G401.6 (cell line): Measurements from ENCODE around the gene CCNYL1.
"Not testable (repeated sequence)": the region's sequence is repeated elsewhere in the genome, so short reads cannot be mapped to it uniquely, and the experiment has no call there.

Experiments used
- FAIRE-seq: peaks from 2 replicates; lab custom pipeline; 2012; peaks lifted over from hg19 to GRCh38; lab: Jason Lieb, UNC

CCNYL1 gene

GRCh38 chr2:207710814-207711740, at the start of gene CCNYL1:
Gene CCNYL1 (plus strand): TSS chr2:207711640. CDS start chr2:207711897, 257 bp downstream.
- FAIRE-seq = peak; percentile 98

GRCh38 chr2:207662203-207662602, 49.2 kb upstream of the CCNYL1 start:
- no peak for FAIRE-seq

GRCh38 chr2:207663870-207664545, 47.4 kb upstream of the CCNYL1 start:
- FAIRE-seq = no peak

GRCh38 chr2:207670887-207671286, 40.6 kb upstream of the CCNYL1 start:
- FAIRE-seq = no peak

GRCh38 chr2:207673431-207673830, 38.0 kb upstream of the CCNYL1 start:
- no peak for FAIRE-seq

- FAIRE-seq = no peak
Measured at GRCh38 chr2:207674266-207674774, 37.1 kb upstream of the CCNYL1 start.

GRCh38 chr2:207674826-207675225, 36.6 kb upstream of the CCNYL1 start:
- FAIRE-seq = no peak

- no peak for FAIRE-seq
Measured at GRCh38 chr2:207676827-207677354, 34.5 kb upstream of the CCNYL1 start.

- no peak for FAIRE-seq
Measured at GRCh38 chr2:207681431-207681830, 30.0 kb upstream of the CCNYL1 start.

- FAIRE-seq = no peak
Measured at GRCh38 chr2:207682557-207682956, 28.9 kb upstream of the CCNYL1 start.

- FAIRE-seq = no peak
Measured at GRCh38 chr2:207683438-207683837, 28.0 kb upstream of the CCNYL1 start.

GRCh38 chr2:207683879-207684627, 27.4 kb upstream of the CCNYL1 start:
- FAIRE-seq = no peak

GRCh38 chr2:207686812-207687211, 24.6 kb upstream of the CCNYL1 start:
- no peak for FAIRE-seq

- FAIRE-seq = peak; percentile 45
Measured at GRCh38 chr2:207688597-207688996, 22.8 kb upstream of the CCNYL1 start.

GRCh38 chr2:207690845-207691461, 20.5 kb upstream of the CCNYL1 start:
- FAIRE-seq = not testable (repeated sequence)

GRCh38 chr2:207692206-207693065, 19.0 kb upstream of the CCNYL1 start:
- FAIRE-seq = no peak

GRCh38 chr2:207693641-207694249, 17.7 kb upstream of the CCNYL1 start:
- no peak for FAIRE-seq

- FAIRE-seq = no peak
Measured at GRCh38 chr2:207694811-207695281, 16.6 kb upstream of the CCNYL1 start.

- no peak for FAIRE-seq
Measured at GRCh38 chr2:207695293-207695692, 16.1 kb upstream of the CCNYL1 start.

GRCh38 chr2:207696911-207697310, 14.5 kb upstream of the CCNYL1 start:
- FAIRE-seq = not testable (repeated sequence)
